Keratinocyte (primary cell): ENCODE results near the gene PLA2G12B. TPM values are rescaled to one million over a fixed set of nuclear protein-coding genes. Genes with fewer than 3 reads are reported as not detected.

ENCODE experiments used
- DNase-seq: peaks from one replicate; pipeline ENCODE4 v3.0.0-alpha.2; 2011; ENCODE audit warnings: low read depth, missing footprints, low spot score
- FAIRE-seq: peaks from 2 replicates; lab custom pipeline; 2011; peaks lifted over from hg19 to GRCh38; lab: Jason Lieb, UNC
- H2AFZ ChIP-seq: 2 replicates; pipeline ENCODE4 v1.6.0; 2012; ENCODE audit warnings: low read length, control low read depth, inconsistent platforms; ENCODE audit not compliant: control insufficient read depth
- H3K27ac ChIP-seq: 2 replicates; pipeline ENCODE4 v1.5.1; 2011; ENCODE audit warnings: low read length; ENCODE audit not compliant: control insufficient read depth, insufficient read depth
- H3K27me3 ChIP-seq: 3 replicates; pipeline ENCODE4 v1.6.0; 2011; ENCODE audit warnings: low read length; ENCODE audit not compliant: control insufficient read depth, insufficient read depth; ENCODE audit errors: extremely low read depth
- H3K36me3 ChIP-seq, 2 experiments: 2 replicates in 1 of 2; 3 replicates in 1 of 2; pipeline ENCODE4 v1.5.1; 2011; ENCODE audit warnings: low read length in 2 of 2, mild to moderate bottlenecking in 1 of 2; ENCODE audit not compliant: control insufficient read depth in 2 of 2, insufficient read depth in 2 of 2; ENCODE audit errors: extremely low read depth in 1 of 2
- H3K4me1 ChIP-seq: 3 replicates; pipeline ENCODE4 v1.5.1; 2011; ENCODE audit warnings: low read length; ENCODE audit not compliant: control insufficient read depth, insufficient read depth; ENCODE audit errors: extremely low read depth
- H3K4me2 ChIP-seq: 3 replicates; pipeline ENCODE4 v1.6.0; 2011; ENCODE audit warnings: low read depth, low read length; ENCODE audit not compliant: control insufficient read depth, insufficient read depth; ENCODE audit errors: extremely low read depth
- H3K4me3 ChIP-seq, 3 experiments: fragments of 200-600 bp in 1 of 3; sonication (generic) in 1 of 3; 2 replicates in 2 of 3; 3 replicates in 1 of 3; pipeline ENCODE4 v1.5.1; 2011 to 2016; ENCODE audit warnings: low read length in 3 of 3, mild to moderate bottlenecking in 3 of 3, control low read depth in 2 of 3, inconsistent platforms in 1 of 3, low read depth in 1 of 3, mixed read lengths in 1 of 3, mixed run types in 1 of 3, moderate library complexity in 1 of 3; ENCODE audit not compliant: control insufficient read depth in 2 of 3, insufficient read depth in 2 of 3; ENCODE audit errors: extremely low read depth in 1 of 3
- H3K79me2 ChIP-seq: 2 replicates; pipeline ENCODE4 v1.6.0; 2012; ENCODE audit warnings: low read length; ENCODE audit not compliant: control insufficient read depth, insufficient read depth
- H3K9ac ChIP-seq: 3 replicates; pipeline ENCODE4 v1.6.0; 2011; ENCODE audit warnings: low read length; ENCODE audit not compliant: control insufficient read depth, insufficient read depth; ENCODE audit errors: extremely low read depth
- H3K9me1 ChIP-seq: 3 replicates; pipeline ENCODE4 v1.6.0; 2011; ENCODE audit warnings: low read length; ENCODE audit not compliant: control insufficient read depth, insufficient read depth; ENCODE audit errors: extremely low read depth
- H3K9me3 ChIP-seq: 2 replicates; pipeline ENCODE4 v1.5.1; 2012; ENCODE audit warnings: low read depth, low read length; ENCODE audit not compliant: control insufficient read depth
- H4K20me1 ChIP-seq: 3 replicates; pipeline ENCODE4 v1.6.0; 2011; ENCODE audit warnings: low read length; ENCODE audit not compliant: control insufficient read depth, insufficient read depth; ENCODE audit errors: extremely low read depth
- CTCF ChIP-seq, 3 experiments: IDR thresholded peaks in 1 of 3; conservative IDR thresholded peaks in 1 of 3; optimal IDR thresholded peaks in 1 of 3; 2 replicates in 2 of 3; 3 replicates in 1 of 3; pipeline versions ENCODE3 to v1.5.1; 2011; ENCODE audit warnings: low read length in 3 of 3, mild to moderate bottlenecking in 3 of 3, moderate library complexity in 2 of 3, control low read depth in 1 of 3, inconsistent platforms in 1 of 3; ENCODE audit not compliant: insufficient read depth in 2 of 3; ENCODE audit errors: extremely low read depth in 1 of 3
- EZH2 ChIP-seq: IDR thresholded peaks from one replicate; pipeline ENCODE4 v1.6.1; 2012; ENCODE audit warnings: inconsistent platforms, mild to moderate bottlenecking, low read length, moderate library complexity
- dilution Hi-C: fragments of 300-500 bp; cut with MboI; formaldehyde crosslinking; loops from one replicate; pipeline ENCODE4 v1.7.0; 2020; ENCODE audit warnings: low sequenced_read_pairs; ENCODE audit not compliant: extremely low pct_ligation_motif_present
- polyA plus RNA-seq, 5 experiments: library from polyadenylated mRNA; depleted of rRNA in 3 of 5; stranded (reverse) in 3 of 5; stranded (forward) in 1 of 5; unstranded in 1 of 5; fragments of >200 nt; gene quantifications; 1 replicate in 1 of 5; 2 replicates in 3 of 5; 3 replicates in 1 of 5; pipeline versions ENCODE4 v1.2.1 to v1.2.3, GENCODE V29; 2011 to 2012; ENCODE audit warnings: missing spikeins in 2 of 5, low read depth in 1 of 5, low replicate concordance in 1 of 5

The PLA2G12B gene
- polyA plus RNA-seq, 1 donor (not counting 4 experiments of a cell fraction or from before 2014, with no cell fraction given): not detected

DNA sequence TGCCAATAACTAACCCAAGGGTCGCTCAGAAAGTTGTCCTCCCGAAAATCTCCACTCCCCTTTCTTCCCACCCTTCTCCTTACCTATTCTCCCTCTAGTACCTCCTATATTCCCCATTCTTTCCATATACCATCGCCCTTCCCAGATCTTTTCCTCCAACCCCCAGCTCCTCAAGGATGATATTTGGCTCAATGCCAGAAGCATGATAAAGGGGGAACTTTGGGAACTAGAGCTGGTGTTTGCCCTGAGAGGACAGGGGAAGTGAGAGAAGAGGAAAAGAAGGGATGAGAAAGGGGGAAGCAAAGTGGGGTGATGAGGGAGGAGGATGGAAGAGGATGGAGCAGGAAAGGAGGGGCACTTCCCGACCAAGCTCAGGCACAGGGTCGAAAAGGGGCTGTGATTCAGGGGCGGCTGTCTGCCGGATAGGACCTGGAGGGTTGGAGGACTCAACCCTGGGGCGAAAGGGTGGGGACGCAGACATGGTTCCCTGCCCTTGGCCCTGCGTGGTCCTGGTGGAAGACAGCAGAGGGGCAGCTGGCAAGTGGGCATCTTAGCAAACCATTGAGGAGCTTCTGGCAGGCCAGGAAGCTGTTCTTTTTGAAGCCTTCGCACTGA, 59.3 kb downstream of the PLA2G12B start:
- H3K9ac ChIP-seq: no peak overlapping the region
- DNase-seq: no peak
- dilution Hi-C loops: no loop called here

DNA sequence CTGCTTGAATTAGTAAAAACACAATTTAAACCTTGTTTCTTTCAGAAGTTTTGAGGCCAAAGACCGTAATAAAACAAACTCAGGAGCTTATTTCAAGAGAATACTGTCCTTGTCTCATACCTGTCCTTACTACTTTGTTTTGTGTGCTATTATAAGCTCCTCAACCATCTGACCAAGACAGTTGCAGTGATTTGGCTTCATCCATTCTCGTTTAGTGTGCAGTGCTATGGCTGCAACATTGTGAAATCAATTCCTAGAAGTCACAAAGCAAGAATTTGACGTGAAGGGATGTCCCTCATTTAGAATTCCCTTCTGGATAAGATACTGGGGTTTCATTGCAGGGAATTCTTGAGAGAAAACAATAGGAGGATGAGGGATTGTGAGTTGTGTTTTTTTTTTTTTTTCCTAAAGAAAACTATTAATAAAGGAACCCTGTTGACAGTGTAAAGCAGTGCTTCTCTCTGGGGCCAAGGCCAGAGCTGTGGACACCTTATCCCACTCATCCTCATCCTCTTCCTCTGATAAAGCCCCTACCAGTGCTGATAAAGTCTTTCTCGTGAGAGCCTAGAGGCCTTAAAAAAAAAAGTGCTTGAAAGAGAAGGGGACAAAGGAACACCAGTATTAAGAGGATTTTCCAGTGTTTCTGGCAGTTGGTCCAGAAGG, 61.3 kb downstream of the PLA2G12B start, which contains the start of gene OIT3:
OIT3 (plus strand) TSS at position 604 of the 663 bp plus-strand sequence. CDS start 60 bp downstream, outside the sequence.
- Histone ChIP-seq H2AFZ (no peak within 1 kb of the TSS), H3K9me1 (no peaks in the 10 kb centered on the region), H3K4me1 (peaks cover 14% of the 10 kb centered on the region), H3K79me2 (no peaks in the 10 kb centered on the region), H3K9ac (no peak within 1 kb of the TSS), H3K9me3 (no peaks in the 10 kb centered on the region), H3K4me3 (no peak within 1 kb of the TSS), H4K20me1 (no peaks in the 10 kb centered on the region), H3K36me3 (no peaks in the 10 kb centered on the region), H3K27ac (no peak within 1 kb of the TSS), H3K4me2 (no peak within 1 kb of the TSS), H3K27me3 (no peaks in the 10 kb centered on the region)
- no peak for FAIRE-seq
- no peak for DNase-seq
- dilution Hi-C loops: no loop called here
- TF ChIP-seq CTCF (optimal IDR thresholded peaks at IDR 0.05 in 1 of 3, IDR thresholded peaks at IDR 0.05 in 1 of 3, conservative IDR thresholded peaks at IDR 0.05 in 1 of 3; ENCODE audit: extremely low read depth in 1 of 3, insufficient read depth in 2 of 3, low read length in 3 of 3) (no peak), EZH2 (no peak)

More for the DNA sequence above, 59.3 kb downstream of the PLA2G12B start:
- no peak for TF ChIP-seq CTCF (optimal IDR thresholded peaks at IDR 0.05 in 1 of 3, IDR thresholded peaks at IDR 0.05 in 1 of 3, conservative IDR thresholded peaks at IDR 0.05 in 1 of 3; ENCODE audit: extremely low read depth in 1 of 3, insufficient read depth in 2 of 3, low read length in 3 of 3)
- TF ChIP-seq EZH2: no peak
- Histone ChIP-seq H3K9me3 (no peaks in the 10 kb centered on the region), H3K36me3 (no peaks in the 10 kb centered on the region), H3K4me2 (no peak overlapping the region), H3K4me1 (no peaks in the 10 kb centered on the region), H3K27me3 (no peaks in the 10 kb centered on the region), H3K9me1 (no peaks in the 10 kb centered on the region), H3K27ac (no peak overlapping the region), H4K20me1 (no peaks in the 10 kb centered on the region), H3K79me2 (no peaks in the 10 kb centered on the region), H2AFZ (no peak overlapping the region), H3K4me3 (no peak overlapping the region)
- FAIRE-seq: no peak
